Measurements from ENCODE around the gene OCRL. TPM values are rescaled to one million over a fixed set of nuclear protein-coding genes. Genes with fewer than 3 reads are reported as not detected.

Gene OCRL
- total RNA-seq, 1 donor from 2014 or later: 25.3 TPM

DNA sequence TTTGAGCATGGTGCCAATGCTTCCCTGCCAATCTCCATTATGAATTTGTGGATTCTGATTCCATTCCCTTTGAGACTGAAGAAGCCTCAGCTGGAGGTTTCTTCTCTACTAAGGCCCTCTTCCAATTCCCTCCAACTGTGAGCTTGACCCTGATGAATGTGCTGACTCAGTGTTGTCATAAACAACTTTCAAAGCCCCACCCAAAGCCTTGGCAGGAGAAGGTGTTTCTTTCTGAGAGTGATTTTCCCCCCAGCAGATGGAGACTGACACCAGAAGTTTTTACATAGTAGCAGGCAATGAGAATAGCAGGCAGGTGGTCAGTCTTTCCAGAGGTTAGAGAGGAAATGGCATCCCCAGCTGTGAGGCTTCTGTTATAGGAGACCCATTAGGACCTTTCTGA lies 53.1 kb downstream of the OCRL start:
- Histone ChIP-seq H3K4me2 (no peak overlapping the region), H2AFZ (replicated peaks) (no peak overlapping the region), H3K9me3 (ENCODE audit: low read depth) (no peaks in the 10 kb centered on the region), H3K4me3 (no peak overlapping the region), H3K9ac (no peak overlapping the region), H3K27ac (no peak overlapping the region), H3K79me2 (ENCODE audit: low read depth) (no peaks in the 10 kb centered on the region), H3K4me1 (no peaks in the 10 kb centered on the region), H3K36me3 (no peaks in the 10 kb centered on the region), H3K27me3 (no peaks in the 10 kb centered on the region), H4K20me1 (ENCODE audit: low read depth) (no peaks in the 10 kb centered on the region), H3F3A (ENCODE audit: low read depth) (no peaks in the 10 kb centered on the region)
- no peak overlapping the region for H3K27ac Mint-ChIP-seq
- H3K9me3 Mint-ChIP-seq: no peaks in the 10 kb centered on the region
- peaks cover 30% of the 10 kb centered on the region for H3K36me3 Mint-ChIP-seq
- H3K4me1 Mint-ChIP-seq: peaks cover 7% of the 10 kb centered on the region
- H3K4me3 Mint-ChIP-seq: no peak overlapping the region
- H3K27me3 Mint-ChIP-seq (ENCODE audit: insufficient read depth, low read depth): peaks cover 2% of the 10 kb centered on the region
- TF ChIP-seq, protein P1, sequence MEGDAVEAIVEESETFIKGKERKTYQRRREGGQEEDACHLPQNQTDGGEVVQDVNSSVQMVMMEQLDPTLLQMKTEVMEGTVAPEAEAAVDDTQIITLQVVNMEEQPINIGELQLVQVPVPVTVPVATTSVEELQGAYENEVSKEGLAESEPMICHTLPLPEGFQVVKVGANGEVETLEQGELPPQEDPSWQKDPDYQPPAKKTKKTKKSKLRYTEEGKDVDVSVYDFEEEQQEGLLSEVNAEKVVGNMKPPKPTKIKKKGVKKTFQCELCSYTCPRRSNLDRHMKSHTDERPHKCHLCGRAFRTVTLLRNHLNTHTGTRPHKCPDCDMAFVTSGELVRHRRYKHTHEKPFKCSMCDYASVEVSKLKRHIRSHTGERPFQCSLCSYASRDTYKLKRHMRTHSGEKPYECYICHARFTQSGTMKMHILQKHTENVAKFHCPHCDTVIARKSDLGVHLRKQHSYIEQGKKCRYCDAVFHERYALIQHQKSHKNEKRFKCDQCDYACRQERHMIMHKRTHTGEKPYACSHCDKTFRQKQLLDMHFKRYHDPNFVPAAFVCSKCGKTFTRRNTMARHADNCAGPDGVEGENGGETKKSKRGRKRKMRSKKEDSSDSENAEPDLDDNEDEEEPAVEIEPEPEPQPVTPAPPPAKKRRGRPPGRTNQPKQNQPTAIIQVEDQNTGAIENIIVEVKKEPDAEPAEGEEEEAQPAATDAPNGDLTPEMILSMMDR (IDR thresholded peaks at IDR 0.05): no peak
- TF ChIP-seq EZH2 (IDR thresholded peaks at IDR 0.05): no peak
- TF ChIP-seq EZH2phosphoT487 (IDR thresholded peaks at IDR 0.05): no peak
- no peak for DNase-seq (ENCODE audit: low spot score)

DNA sequence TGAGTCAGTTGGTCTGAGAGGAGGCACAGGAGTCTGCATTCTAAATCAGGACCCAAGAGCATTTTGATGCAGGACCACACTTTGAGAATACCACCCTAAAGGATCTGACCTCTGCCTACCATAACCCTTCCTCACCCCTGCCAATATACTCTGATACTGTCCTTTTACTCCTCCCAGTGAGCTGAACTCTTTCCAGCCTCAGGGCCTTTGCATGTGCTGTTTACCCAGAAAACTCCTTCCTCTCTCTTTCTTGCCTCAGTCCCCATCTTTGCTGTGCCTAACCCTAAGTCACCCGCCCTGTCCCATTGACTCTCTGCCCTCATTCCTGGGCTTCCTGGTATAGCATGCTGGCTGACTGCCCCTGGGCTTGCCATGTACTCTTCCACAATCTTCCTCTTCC lies 54.7 kb downstream of the OCRL start:
- H3K4me2 ChIP-seq: no peak overlapping the region
- DNase-seq (ENCODE audit: low spot score): no peak
- H3K36me3 ChIP-seq: no peaks in the 10 kb centered on the region
- no peaks in the 10 kb centered on the region for H3K4me1 ChIP-seq
- TF ChIP-seq EZH2phosphoT487 (IDR thresholded peaks at IDR 0.05) (no peak), EZH2 (IDR thresholded peaks at IDR 0.05) (no peak)
- TF ChIP-seq, protein P1 (IDR thresholded peaks at IDR 0.05): no peak
- H3K4me3 Mint-ChIP-seq: no peak overlapping the region
- H3K27ac Mint-ChIP-seq: no peak overlapping the region
- no peaks in the 10 kb centered on the region for H3F3A ChIP-seq (ENCODE audit: low read depth)
- H3K27me3 Mint-ChIP-seq (ENCODE audit: insufficient read depth, low read depth): peaks cover 2% of the 10 kb centered on the region
- H3K9me3 ChIP-seq (ENCODE audit: low read depth): no peaks in the 10 kb centered on the region
- H3K79me2 ChIP-seq (ENCODE audit: low read depth): no peaks in the 10 kb centered on the region
- H3K9ac ChIP-seq: no peak overlapping the region
- no peaks in the 10 kb centered on the region for H4K20me1 ChIP-seq (ENCODE audit: low read depth)
- H2AFZ ChIP-seq (replicated peaks): no peak overlapping the region
- peaks cover 7% of the 10 kb centered on the region for H3K4me1 Mint-ChIP-seq
- no peak overlapping the region for H3K4me3 ChIP-seq
- H3K9me3 Mint-ChIP-seq: no peaks in the 10 kb centered on the region
- H3K36me3 Mint-ChIP-seq: peaks cover 21% of the 10 kb centered on the region
- H3K27ac ChIP-seq: no peak overlapping the region
- H3K27me3 ChIP-seq: no peaks in the 10 kb centered on the region

DNA sequence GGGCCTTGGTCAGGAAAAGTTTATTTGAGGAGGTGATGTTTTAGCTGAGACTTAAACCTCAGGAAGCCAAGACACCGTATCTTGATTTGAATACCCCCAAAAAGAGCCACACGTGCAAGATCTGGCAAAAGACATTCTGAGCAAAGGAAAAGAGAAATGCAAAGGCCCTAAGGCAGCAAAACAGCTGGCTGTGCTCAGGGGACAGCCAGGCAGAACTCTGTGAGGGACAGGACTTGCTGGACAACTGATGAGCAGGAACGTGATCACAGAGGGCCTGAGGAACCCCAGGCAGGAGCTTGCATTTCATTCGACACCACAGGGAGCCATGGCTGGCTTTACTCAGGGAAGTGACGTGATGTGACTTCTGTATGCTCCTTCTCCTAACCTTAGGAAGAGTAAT lies 56.0 kb downstream of the OCRL start:
- Histone ChIP-seq H3K27me3 (no peaks in the 10 kb centered on the region), H3K9ac (no peak overlapping the region), H3F3A (ENCODE audit: low read depth) (peaks cover 4% of the 10 kb centered on the region), H3K4me3 (no peak overlapping the region), H3K9me3 (ENCODE audit: low read depth) (no peaks in the 10 kb centered on the region), H3K79me2 (ENCODE audit: low read depth) (no peaks in the 10 kb centered on the region), H3K4me1 (no peaks in the 10 kb centered on the region), H3K36me3 (no peaks in the 10 kb centered on the region), H3K27ac (no peak overlapping the region), H3K4me2 (no peak overlapping the region), H2AFZ (replicated peaks) (no peak overlapping the region), H4K20me1 (ENCODE audit: low read depth) (no peaks in the 10 kb centered on the region)
- TF ChIP-seq EZH2 (IDR thresholded peaks at IDR 0.05): no peak
- TF ChIP-seq, protein P1 (IDR thresholded peaks at IDR 0.05): no peak
- no peak for TF ChIP-seq EZH2phosphoT487 (IDR thresholded peaks at IDR 0.05)
- Mint-ChIP-seq H3K4me1 (peaks cover 7% of the 10 kb centered on the region), H3K36me3 (peaks cover 13% of the 10 kb centered on the region), H3K27me3 (ENCODE audit: insufficient read depth, low read depth) (peaks cover 2% of the 10 kb centered on the region), H3K27ac (no peak overlapping the region), H3K4me3 (no peak overlapping the region), H3K9me3 (no peaks in the 10 kb centered on the region)
- DNase-seq (ENCODE audit: low spot score): no peak
